CD1c-positive myeloid dendritic cell (primary cell): Measurements from ENCODE around the gene CFAP46.

Experiments used
- DNase-seq: peaks from one replicate; pipeline ENCODE4 v3.0.0-alpha.2; 2016; ENCODE audit errors: extremely low spot score

Gene CFAP46

DNA sequence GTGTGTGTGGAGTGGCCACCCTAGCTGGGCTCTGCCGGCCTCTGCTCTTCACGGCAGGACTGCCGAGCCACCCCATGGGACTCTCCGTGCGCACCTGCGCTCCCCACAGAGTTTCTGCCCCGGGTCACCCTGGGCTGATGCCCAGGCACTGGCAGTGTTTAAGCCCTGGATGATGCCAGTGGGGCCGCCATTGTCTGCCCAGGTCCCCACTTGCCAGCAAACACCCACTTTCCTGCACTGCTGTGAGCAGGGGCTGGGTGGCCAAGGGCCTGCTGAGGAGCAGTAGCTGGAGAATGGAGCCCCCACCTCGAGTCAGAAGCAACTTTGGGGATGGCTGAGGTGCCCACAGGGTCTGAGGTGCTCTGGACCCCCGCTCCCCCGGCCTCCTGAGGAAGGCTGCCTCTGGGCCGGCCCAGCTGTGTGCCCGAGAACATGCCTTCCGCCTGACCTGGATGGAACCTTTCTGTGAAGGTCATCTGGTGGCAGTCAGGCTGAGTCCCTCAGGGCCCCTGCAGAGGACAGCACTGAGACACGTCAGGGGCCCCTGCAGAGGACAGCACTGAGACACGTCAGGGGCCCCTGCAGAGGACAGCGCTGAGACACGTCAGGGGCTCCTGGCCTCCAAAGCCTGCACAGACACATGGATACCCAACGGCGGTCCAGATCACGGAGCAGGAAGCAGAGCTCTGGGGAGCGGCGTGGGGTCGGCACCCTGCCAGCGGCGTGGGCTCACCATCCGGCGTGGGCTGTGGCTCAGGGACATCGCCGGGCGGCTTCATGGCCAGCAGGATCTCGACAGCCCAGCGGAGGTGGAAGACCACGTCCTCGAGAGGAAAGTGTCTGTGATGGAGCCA is 62.0 kb downstream of the CFAP46 start:
- no peak for DNase-seq

GRCh38 chr10:132879408-132880127 is 62.8 kb downstream of the CFAP46 start:
- DNase-seq: no peak

GRCh38 chr10:132878730-132879407 is 63.5 kb downstream of the CFAP46 start:
- DNase-seq: no peak

DNA sequence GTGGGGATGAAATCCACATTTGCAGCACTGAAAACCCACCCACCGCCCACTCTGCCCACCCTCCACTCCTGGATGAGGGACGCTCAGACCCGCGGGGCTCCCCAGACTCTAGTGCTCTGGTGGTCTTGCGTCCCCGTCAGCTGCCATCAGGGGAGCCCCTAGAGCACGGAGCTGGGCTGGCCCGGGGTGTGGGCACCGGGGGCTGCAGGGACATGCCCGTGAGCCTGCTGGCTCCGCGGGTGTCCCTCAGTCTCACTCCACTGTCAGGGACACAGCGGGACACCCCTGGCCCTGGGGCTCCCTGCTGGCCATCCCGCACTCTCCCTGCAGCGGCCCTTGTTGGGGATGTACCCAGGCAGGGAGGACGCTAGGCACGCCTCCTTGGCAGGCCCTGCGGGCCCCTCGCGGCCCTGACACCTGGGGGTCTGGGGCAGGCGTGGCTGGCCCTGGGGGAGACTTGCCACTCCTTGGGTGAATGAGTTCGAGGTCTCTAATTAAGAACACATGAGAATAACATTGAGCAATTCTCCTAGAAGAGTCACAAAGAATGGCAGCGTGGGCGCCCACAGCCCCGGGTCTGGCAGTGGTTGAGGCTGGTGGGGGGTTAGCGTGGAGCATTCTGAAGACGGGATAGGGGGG is 64.2 kb downstream of the CFAP46 start:
- no peak for DNase-seq

DNA sequence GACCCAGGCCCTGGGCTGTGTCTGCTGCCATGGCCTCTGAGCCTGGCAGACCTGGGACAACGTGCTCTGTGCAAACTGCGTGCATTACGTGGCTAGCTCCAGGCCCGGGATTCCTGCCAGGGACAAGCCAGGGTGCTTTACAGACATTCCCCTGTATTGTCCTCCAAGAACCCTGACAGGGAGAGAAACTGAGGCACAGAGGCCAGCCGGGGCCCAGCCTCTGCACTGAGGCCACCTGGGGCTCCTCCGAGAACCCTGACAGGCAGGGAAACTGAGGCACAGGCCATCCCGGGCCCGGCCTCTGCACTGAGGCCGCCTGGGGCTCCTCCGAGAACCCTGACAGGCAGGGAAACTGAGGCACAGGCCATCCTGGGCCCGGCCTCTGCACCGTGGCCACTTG is 64.9 kb downstream of the CFAP46 start:
- no peak for DNase-seq

DNA sequence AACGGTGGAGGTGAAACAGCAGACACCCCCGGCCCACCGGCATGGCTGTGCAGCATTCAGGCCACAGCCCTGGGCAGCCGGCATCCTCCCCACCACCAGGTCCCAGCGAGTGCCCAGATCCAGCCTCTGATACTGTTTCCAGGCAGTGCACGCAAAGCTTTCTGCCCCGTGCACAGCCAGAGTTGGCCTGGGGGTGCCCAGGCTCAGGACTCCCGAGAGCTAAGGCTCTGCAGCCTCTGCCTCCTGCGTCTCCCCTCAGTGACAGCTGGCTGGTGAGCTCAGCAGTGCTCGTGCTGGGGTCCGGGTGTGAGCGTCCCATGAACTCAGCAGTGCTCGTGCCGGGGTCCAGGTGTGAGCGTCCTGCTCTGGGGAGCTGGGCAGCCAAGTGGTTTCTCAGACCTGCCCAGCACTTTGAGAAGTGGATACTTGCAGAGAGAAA is 65.4 kb downstream of the CFAP46 start:
- DNase-seq: no peak

DNA sequence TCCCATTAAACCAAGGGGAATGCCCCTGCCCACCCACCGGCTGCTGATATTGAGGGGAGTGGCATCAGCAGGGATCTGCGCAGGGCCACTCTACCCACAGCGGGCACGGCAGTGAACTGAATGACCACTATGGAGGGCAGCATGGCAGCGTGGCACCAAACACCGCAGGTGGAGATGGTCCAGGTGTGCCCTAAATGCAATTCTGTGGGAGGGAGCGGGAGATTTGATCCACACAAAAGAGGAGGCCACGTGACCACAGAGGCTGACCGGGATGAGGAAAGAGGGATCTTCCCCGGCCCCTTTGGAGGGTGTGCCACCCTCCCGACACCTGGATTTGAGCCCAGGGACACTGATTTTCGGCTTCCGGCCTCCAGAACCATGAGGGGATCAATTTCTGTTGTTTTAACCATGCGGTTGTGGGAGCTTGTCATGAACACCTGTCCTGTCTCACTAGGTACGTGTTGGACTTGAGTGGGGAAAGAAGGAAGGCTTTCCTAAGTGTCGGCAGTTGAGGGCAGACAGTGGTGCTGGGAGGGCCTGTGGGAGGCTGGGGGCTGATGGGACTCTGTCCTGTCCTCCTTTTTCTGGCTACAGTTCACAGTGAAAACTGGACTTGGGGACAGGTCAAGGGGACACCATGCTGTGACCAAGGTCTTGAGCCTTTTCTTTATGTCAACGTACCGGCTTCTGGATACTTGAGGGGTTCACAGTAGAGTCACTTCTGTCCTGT is 66.1 kb downstream of the CFAP46 start:
- DNase-seq: no peak

- no peak for DNase-seq
Observed at GRCh38 chr10:132875435-132875834, 66.9 kb downstream of the CFAP46 start.

DNA sequence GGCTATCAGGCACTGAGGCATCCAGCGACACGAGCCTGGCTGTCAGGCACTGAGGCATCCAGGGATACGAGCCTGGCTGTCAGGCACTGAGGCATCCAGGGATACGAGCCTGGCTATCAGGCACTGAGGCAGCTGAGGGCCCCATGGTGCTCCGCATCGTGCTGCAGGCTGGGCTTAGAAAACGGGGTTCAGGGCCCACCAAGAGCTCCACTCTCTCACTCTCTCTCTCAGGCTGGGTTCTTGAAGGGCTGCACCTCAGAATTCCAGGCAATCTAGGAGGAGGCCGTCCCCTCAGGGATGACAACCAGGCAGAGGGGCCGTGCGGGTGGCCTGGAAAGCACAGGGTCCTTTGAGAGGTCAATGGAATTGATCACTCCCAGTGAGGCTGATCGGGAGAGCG is 69.0 kb downstream of the CFAP46 start:
- no peak for DNase-seq

DNA sequence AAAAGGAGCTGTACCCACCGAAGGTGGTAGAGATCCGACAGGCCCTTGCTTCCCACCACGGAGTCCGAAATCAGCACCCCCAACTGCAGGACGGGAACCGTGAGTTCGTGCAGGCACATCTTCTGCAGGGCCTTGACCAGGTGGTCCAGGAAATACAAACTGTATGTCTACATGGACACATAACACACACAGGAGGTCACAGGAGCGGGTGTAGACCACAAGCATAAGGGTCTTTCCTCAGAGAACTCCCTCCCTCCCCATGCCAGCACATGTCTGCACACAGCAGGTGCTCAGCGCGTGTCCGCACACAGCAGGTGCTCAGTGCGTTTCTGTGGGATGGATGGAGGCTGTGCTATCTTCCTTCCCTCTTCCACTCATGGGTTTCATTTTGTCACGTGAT is 69.7 kb downstream of the CFAP46 start:
- no peak for DNase-seq

DNA sequence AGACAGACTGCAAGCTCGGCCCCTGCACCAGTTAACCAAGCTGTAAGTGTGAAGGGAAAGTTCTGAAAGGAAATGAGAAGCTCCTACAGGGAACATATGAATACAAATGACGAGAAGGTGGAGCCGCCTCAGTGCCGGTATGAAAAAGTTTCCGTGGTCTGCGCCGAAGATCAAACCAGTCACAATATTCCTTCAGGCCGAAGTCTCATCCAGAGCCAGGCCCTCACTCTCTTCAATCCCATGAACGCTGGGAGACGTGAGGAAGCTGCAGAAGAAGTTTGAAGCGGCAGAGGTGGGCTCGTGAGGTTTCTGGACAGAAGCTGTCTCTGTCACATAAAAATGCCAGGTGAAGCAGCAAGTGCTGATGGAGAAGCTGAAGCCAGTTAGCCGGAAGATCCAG is 71.9 kb downstream of the CFAP46 start:
- DNase-seq: no peak

DNA sequence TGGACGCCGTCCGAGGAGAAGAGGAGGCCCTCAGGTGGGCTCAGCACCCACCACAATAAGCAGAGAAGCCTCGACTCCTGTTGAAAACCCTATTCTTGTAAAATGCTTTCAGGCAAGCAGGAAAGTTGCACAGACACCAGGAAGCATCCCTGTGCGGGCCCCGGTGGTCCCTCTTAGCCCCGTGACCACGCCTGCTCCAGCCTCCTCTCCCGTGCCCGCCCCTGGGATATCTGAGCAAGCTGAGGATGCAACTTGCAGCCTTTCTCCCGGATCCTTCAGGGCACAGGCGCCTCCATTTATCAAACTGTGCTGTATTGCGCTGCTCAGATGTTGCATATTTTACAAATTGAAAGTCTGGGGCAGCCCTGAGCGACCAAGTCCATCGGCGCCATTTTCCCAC is 72.7 kb downstream of the CFAP46 start:
- DNase-seq: no peak

DNA sequence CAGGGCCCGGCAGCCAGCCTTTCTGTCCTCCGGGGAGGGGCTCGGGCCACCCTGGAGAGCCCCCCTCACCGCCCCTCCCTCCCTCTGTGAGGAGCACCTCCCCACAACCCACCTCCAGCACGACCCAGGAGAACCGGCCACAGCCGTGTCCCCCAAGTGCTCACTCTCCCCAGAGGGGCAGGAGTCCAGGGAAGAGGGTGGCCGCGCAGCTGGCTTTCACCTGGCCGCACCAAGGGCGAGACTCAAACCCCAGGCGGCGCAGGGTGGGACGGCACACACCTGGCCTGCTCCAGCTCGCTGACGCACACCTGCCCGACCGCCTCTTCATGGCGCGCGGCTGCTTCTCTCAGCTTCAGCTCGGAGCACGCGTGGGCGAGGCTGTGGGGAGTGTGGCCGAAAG is 73.4 kb downstream of the CFAP46 start:
- DNase-seq: no peak

GRCh38 chr10:132867801-132868644 is 74.3 kb downstream of the CFAP46 start:
- no peak for DNase-seq

DNA sequence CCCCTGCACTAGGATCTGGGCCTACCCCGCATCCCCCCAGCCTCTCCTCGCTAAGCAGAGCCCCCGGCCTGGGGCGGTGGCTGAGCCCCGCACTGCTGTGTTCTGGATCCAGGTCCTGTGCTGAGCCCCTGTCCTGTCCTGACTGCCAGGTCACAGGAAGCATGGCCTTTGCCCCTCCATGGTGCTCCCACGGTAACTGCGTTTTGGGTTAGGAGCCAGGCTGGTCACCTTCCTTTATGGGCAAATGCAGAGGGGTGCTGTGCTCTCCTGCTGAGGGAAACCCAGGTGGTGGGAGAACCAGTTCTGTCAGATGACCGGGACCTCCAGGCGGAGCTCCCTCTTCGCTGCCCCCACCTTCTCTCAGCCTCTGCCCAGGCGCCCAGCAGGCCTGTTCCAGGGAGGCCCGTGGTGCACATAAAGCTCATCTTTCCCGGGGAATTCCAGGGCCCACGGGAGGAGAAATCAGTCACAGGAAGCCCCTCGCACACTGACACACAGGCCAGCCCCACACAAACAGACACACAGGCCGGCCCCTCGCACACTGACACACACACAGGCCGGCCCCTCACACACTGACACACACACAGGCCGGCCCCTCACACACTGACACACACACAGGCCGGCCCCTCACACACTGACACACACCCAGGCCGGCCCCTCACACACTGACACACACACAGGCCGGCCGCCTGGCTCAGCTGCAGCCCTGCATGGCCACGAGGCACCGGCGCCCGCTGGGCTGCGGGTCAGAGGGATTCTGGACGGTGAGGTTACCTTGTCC is 75.6 kb downstream of the CFAP46 start:
- no peak for DNase-seq

DNA sequence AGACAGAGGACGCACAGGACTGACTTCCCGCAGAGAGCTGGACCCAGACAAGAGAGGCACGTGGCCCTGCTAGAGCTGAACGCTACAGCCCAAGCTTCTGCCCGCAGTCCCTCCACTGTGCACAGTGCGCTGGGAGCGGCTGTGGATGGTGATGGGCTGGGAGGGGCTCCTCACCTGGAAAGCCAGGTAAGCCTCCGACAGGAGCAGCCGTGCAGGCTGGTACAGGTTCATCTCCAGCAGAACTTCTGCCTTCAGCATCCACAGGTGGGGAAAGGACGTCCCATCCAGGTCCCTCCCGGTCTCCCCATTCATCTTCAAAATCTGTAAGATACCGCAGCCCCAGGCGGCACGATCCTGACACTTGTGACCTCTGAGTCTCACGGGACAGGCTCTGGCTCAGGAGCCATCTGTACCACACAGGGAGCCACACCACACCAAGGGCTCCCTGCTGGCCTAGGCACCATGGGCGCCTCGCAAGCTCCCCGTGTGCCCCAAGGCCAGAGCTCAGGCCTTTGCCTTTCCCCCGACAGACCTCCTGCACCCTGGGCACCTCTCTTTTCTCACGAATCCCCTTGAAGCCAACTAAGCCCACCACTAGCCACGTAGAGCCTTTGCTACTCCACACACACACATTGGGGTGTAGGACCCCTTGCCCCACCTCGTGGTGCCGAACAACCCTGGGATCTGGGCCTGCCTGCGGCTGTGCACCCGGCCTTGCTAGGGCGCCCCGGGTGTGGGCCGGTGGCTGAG is 76.3 kb downstream of the CFAP46 start:
- DNase-seq: no peak

GRCh38 chr10:132865171-132865631 is 77.2 kb downstream of the CFAP46 start:
- DNase-seq: no peak

DNA sequence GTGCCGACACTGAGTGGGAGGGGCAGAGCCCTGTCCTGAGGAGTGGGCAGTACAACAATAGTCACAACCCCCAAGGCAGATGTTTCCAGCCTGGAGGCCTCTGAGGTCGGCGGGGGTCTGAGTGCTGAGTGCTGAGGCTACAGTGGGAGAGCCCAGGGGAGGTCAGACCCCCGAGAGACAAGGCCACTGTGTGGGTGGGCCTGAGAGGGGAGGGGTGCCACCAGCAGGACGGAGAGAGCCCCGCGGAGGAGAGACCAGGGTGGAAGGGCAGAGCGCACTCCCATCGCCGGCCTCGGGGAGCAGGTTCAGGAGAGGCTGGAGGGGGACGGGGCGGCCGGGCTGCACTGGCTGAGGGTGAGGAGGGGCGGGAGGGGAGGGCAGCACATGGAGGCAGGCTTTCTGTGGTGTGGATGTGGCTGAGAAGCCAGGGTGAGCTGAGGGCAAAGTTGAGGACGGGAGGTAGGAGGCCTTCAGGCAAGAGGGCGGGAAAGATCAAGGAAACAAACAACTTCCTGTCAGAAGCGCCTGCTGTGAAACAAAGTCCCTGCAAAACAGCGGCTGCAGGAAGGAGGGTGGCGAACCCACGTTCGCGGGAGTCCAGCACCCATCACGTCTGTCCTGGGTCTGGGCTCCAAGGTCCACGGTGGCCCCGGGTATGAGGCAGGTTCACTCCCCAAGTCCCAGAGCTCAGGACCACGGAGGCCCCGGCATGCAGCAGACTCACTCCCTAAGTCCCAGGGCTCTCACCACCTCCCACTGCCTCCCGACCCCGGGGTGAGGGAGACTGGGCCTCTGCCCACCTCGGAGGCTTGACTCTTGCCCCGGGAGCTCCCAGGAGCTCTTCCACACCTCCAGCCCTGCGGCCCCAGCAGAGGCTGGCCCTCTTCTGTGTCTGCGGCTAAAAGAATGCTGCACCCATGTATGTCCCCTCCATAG is 79.6 kb downstream of the CFAP46 start:
- DNase-seq: no peak
